GM19328 (cell line): ENCODE data around the gene COL25A1.

ENCODE experiments used
- ATAC-seq: cut with Tn5 transposase; IDR thresholded peaks from one replicate; pipeline ENCODE4 v1.9.1; 2021; ENCODE audit warnings: mild to moderate bottlenecking, moderate library complexity; ENCODE audit not compliant: unreplicated experiment

Gene COL25A1

DNA sequence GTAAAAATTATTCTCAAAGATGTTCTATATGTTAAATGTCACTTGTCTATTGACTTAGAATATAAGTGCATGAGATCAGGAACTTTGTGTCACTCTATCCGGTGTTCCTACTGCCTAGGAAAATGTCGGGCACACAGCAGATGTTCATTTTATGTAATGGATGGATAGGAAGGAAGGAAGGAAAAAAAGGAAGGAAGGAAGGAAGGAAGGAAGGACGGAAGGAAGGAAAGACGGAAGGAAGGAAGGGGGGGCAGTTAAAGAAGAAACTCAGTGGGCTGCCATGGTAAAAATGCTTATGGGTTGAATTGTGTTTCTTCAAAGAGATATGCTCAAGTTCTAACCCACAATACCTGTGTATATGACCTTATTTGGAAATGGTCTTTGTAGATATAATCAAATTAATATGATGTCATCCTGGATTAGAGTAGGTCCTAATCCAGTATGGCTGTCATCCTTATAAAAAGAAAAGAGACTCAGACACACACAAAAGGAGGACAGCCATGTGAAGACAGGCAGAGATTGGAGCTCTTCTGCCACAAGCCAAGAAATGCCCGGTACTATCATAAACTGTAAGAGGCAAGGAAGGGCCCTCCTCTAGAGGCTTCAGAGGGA is 86.3 kb downstream of the COL25A1 start:
- ATAC-seq: no peak

DNA sequence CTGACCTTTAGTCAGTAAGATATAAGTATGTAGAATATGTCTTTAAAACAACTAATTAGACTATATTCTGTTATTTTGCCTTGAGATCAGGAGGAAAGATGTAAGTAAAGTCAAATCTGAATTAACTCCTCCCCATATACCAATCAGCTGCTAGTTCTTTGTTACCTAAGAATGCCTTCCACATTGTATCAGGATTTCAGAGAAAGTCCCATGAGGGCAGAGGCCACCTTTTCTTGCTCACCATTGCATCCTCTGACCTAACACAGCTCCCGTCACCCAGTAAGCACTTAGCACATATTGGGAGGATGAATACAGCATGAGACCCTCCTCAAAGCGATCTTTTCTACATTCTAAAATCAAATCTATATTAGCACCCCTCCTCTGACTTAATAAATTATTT is 87.0 kb downstream of the COL25A1 start:
- no peak for ATAC-seq

DNA sequence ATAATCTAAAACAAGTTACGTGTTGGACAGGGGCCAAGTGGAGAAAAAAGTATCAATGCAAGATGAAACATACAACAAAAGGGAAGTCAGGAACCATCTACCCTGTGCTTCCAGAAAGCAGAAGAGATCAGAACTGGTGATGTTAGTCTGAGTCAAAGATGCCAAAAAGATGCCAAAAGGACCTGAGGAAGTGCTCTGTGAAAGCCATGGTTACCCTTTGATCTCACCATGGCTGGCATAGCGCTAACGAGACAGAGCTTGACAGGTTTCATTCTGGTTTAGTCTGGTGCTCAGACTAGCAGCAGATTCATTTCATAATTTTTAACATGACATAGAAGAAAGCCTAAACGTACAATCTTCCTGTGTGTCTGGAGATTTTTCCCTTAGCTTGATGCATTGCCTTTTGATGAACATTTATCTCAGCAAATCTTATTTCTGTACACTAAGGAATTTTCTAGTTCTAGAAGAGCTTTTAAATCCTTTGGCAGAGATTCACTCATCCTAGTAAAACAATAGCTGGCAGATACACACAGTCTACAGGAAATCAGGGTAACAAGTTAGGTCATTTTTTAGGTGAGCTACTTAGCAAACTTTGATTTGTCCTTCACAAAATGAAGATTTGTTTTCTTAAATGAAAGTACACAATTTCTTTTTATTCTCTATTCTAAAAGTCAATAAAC is 87.7 kb downstream of the COL25A1 start:
- ATAC-seq: no peak

DNA sequence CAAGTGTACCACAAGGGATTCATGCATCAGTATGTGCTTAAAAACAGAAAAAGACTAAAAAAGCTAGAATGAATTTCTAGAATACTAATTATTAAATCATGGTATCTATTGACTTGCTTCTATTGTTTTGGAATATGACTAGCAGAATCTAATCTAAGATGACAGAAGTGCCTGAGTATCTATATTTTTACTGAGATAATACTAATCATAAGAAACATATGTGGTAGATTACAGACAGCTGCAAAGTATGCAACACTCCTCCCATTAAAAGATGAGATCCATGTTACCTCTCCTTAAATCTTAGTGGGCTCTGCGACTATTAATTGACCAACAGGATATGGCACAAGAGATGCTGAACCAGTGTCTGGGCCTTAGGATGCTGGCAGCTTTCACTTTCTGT is 89.4 kb downstream of the COL25A1 start:
- ATAC-seq: no peak

DNA sequence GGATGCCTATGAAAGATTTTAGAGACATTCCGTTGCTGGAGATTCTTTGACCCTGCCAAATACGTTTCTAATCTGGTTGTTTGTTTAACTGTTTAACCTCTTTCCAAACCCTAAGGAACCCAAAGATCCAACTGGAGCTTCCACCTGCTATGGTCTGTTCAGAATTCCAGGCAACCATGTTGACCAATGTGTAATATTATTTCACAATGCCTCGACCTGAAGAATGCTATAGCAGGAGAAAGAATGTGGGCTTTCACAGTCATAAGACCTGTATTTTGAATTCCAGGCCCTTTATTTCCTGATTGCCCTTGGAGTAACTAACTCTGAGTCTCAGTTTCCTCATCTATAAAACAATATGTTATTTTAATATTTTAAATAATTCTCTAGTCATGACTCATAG is 90.8 kb downstream of the COL25A1 start:
- no peak for ATAC-seq

DNA sequence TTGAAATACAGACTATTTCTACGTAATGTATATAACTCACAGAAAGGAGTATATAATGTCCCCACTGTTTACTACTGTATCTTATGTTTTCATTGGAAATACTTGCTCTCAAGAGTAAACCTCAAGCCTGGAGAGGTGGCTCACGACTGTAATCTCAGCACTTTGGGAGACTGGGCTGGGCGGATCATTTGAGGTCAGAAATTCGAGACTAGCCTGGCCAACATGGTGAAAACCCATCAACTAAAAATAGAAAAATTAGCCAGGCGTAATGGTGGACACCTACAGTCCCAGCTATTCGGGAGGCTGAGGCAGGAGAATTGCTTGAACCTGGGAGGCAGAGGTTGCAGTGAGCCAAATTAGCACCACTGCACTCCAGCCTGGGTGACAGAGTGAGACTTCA is 92.8 kb downstream of the COL25A1 start:
- ATAC-seq: no peak

DNA sequence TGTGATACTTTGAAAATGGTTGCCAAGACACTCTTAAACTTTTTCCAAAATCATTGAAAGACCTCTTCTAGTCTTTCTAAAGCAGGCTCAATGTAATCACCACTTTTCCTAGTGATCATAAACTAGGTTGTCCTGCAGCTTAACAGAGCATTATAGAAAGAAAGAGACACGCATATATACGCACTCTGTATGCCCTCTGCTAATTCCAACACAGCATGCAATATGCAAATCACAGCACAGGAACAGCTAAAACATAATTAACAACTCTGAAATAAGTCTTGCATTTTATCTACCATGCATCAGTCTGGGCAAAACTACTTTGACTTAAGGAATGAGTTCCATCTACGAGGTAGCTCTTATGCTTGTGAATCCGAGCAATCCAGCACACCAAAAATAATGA is 94.6 kb downstream of the COL25A1 start:
- no peak for ATAC-seq

DNA sequence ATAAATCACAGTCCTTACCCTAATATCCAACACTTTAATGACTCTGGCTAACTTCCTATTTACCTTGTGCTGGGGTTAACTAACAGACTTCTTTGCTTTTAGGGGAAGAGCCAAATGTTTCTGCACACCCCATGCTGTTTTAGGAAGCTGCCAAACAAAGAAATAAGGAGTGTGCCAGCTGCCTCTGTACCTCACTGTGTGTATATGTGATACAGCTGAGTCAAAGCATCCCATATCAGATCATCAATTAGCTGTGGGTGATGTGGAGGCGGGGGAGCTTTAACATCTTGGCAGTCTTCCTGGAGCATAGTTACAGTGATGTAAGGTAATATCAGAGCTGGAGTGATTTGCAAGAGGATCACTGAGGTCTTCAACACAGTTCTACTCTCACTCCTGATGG is 95.4 kb downstream of the COL25A1 start:
- ATAC-seq: no peak

DNA sequence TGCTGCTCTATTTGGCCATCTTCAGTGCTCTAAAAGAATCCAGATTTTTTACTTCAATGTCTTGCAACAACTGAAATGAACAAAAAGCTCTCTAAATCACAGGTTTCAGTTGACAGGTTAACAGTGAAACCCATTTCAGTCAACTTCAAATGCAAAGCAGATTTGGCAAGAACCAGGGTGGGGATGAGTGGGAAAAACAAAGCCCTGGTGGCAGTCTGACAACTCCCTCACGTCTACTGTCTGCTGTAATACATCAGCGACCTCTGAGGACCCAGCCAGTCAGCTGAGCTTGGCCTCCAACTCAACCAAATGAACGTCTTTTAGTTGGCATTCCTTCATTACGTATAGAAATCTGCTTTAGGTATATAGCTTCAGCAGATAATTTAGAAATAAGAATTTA is 95.8 kb downstream of the COL25A1 start:
- no peak for ATAC-seq

DNA sequence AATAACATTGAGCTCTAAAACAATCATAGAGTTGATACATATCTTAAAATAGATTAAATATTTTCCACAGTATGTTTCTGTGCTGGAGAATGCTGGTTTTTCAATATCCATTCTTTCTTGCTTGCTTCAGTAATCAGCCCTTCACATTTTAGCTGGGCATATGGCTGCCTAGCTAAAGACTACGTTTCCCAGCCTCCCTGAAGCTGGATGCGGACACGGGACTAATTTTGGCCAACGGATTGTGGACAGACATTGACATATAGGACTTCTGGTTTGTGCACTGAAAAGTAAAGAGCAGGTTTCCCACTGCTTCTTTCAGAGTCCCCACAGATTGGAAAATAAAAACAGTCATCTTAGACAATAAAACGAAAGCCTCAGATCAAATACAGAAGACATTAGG is 97.3 kb downstream of the COL25A1 start:
- ATAC-seq: no peak

DNA sequence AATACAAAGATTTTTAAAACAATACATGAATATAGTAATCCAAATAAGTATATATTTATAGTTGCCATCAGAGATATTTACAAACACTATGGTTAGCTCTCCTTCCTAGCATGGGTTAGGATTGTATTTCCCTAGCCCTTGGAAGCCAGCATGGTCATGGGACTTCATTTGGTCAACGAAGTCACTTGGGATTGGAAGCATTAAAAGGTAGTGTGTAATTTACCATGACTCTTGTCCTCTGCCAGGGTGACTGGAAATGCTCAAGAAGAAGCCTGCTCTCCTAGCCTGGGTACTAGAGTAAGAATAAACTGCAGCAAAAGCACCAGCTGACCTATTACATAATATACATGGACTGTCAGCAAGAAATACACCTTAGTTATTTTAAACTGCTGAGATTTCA is 102.9 kb downstream of the COL25A1 start:
- no peak for ATAC-seq

DNA sequence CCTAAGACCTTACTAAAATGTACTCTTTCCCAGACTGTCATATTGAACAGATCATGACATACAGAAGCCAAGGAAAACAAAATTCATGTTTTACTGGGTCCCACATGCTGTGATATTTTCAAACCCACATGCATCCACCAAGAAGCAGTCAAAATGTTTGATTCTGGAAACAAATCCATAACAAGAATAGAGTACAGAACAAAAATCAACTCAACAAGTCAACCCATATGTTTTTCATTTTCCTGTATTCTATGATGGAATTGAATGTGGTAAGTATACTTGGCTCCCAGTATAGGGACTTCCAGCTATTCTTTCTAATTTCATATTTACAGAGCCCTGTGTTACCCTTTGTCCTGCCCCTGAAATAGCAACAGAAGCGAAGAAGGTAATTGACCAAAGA is 106.8 kb downstream of the COL25A1 start:
- ATAC-seq: no peak

DNA sequence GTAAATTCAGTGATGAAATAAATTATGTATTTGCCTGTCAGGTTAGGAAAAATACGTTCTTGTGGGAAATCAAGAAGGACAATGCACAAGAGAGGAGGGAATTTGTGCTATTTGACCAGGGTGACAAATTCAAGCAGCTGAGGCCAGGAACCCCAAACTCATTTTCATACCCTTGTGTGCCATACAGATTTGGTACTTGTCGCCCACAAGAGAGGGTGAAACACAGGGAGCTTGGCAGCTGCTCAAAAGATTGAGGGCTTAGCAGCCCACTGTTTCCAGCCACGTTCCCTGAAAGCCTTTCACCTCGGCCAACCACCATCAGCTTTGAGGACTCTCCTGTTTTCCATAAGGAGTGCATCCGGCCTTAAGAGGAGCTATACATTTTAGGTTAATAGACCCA is 111.2 kb downstream of the COL25A1 start:
- ATAC-seq: no peak

DNA sequence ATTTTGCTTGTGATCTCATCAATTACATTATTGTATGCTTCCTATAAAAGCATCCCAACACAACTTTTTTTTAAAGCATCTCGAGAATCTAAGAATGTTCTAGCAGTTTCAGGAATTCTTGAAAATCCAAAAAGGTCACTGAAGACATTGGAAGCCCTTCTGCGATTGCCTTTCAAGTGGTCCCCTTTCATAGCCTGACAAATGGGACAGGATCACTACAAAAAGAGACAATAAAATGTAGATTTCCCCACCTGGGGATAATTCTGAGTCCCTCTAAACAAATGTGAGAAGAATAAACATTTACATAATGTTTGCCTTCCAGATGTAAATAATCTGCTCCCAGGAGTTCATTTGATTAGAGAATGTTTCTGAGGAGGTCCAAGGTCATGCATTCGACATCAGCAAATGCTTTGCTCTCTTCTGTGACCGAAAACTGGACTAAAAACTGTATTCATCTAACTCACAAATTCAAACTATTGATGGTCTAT is 116.0 kb downstream of the COL25A1 start:
- ATAC-seq: no peak

DNA sequence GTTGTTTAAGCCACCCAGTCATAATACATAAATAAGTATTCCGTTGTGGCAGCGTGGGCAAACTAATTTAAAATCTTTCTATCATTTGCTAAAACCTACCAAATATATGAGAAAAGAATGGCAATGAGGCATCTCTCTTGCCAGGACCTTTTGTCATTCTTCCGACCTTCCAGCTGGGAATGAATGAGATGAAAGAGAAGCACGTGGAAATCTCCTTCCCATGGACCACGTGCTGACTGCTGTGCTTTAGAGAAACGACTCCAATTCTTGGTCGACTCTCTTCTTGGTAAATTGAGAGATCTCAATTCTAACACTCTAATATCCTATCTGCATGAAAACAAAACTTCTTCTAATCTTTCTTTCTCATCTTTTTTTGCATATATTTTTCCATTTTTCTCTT is 116.5 kb downstream of the COL25A1 start:
- no peak for ATAC-seq

DNA sequence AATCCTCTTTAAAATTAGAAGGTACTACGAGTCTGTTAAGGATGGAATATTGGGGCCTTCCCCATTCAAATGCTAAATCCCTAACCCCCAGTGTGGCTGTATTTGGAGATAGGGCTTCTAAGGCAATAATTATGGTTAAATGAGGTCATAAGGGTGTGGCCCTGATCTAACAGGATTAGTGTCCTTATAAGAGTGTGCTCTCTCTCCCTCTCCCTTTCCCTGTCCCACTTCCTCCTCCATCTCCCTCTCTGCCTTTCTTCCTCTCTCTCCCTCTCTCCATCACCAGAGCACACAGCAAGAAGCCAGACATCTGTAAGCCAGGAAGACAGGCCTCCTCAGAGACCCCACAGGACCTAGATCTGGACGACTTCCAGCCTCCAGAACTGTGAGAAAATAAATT is 116.9 kb downstream of the COL25A1 start:
- no peak for ATAC-seq

DNA sequence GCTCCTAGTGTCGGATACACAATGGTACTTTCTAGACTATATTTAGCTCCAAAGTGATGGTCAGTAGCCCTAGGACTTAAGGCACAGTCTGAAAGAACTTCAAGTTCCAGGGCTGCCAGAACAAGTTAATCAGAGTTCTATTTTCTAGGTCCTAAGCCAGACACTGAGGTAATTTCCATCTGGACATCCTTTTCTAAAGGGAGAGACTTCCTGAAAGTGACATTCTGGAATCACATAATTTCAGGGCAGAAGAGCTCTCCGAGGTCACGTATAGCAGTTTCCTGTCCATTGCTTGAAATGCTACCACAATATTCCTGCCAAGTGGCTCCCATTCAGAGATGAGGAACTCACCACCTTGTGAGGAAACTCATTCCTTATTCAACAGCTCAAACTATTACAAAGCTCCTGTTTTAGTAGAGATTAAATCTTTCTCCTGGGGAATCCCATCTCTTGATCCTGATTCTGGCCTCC is 117.9 kb downstream of the COL25A1 start:
- no peak for ATAC-seq

DNA sequence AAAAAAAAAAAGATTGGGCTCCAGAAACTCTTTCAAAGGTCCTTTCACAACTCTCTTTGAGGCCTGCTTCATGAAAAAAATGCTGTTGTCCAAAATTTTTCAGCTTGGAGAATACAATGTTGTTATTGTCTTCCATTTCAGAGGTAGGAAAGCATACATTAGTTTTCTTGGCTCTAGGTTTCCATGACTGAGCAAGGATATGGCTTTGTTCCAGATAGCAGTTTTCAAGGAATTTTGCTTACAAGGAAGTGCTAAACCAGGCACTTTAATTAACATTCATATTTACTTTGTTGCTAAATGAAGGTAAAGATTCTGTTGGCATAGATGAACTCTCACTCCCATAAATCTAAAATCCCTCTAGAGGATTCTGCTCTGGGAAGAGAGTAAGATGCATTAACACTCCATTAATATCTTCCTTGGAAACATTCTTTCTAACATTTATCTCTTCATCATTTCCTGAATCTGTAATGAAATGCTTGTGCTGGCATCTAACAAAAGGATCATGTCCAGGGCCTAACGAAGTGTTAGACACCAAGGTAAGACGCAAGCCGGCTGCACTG is 118.4 kb downstream of the COL25A1 start:
- no peak for ATAC-seq

DNA sequence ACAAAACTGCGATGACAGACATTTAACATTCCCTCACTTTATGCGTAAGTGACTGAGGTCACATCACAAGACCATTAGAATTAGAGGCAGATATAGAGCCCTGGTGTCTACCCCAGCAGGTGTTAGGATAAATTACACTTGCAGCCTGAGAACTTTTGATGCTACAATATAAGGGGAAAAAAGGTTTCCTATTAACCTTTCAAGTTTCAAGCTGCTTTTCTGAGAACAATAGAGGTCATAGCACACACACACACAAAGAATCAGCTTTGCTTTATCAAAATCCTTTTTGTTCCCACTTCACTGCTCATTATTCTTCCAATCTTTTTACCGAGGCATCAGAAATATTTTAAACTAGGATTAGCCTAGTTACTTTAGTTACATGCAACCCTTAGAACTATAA is 119.8 kb downstream of the COL25A1 start:
- ATAC-seq: no peak

DNA sequence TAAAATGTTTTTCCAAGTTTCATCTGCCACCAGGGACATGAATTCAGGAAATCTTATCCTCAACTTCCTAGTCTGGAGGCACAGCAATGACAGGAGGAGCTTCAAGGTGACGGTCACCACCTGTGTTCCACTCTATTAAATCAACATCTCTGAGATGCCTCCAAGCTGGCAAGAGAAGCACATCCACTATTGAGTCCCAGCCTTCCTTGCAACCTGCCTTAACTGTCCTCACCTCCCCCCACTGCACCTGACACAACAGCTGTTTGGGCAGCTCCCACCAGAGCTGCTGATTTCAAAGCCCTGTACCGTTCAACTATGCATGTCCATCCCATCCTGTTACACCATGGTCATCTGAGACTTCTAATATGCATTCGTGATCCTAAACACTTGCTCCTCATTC is 123.4 kb downstream of the COL25A1 start:
- ATAC-seq: no peak

DNA sequence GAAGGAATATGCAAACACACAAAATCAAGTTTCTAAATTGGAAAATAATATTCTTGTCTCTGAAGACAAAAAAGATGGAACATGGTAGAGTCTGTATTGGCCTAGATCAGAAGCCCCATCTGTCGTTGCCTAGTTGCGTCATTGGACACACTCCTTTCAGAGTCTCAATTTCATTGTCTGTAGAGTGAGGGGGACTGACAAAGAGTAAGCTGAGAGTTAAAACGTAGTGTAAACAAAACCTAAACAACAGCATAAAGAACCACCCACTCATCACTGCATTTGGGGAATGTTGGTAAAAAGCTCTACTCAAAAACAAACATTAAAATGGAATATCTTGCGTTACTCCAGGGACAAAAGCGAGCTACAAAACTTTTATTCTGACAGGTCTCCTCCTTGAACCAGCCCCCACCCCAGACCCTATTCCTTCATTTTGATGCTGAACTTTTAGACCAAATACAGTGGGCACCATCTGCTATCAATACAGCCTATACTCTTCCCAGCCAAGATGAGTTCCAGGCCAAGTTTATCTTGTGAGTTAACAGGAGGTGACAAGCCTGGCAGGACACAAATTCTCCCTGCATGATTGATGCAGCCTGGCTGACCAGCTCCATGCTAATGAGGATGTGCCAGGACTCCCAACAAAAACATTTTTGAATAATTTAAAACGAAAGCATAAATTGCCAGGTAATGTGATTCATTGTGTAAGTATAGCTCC is 125.2 kb downstream of the COL25A1 start:
- ATAC-seq: no peak
